ENCODE data around the gene WDR35.

Gene WDR35

DNA sequence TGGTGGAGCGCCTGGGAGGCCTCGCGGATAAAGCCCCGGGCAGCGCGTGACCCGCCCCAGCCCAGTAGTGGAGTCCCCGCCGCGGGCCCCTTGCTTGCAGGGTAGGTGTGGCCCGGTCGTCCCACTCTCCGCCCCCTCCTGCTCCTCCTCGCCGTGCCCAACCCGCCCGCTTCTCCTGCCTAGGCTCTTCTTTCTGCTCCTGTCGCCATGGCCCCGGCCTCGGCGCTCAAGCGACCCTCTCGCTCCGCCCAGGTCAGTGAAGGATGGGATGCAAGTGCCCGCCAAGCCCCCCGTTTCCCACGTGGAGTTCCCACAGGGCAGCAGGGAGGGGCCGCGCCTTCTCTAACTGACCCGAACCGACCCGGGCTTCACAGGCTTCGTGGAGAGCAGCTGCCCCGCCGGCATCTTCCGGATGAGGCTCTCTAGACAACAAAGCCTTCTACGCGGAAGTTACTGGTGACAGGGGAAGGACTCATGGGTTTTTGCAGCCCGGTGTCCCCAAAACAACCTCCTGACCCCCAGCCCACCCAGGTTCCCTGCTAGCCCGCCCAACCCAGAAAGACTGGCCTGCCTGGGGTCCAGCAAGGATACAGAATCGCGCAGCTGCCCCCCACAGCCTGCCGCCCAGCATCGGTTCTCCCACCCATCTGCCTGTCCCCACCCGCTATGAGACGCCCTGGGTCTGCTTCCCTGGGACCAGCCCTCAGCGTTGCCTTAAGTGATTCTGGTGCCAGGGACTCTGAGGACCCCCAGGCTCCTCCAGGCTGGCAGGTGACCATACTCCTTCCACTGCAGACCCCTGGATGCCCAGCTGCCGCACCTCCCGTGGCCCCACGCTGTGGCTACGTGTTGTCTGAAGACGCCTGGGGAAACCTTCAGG lies 121.0 kb downstream of the WDR35 start:
- DNase-seq (ENCODE audit: low read depth), result no peak

DNA sequence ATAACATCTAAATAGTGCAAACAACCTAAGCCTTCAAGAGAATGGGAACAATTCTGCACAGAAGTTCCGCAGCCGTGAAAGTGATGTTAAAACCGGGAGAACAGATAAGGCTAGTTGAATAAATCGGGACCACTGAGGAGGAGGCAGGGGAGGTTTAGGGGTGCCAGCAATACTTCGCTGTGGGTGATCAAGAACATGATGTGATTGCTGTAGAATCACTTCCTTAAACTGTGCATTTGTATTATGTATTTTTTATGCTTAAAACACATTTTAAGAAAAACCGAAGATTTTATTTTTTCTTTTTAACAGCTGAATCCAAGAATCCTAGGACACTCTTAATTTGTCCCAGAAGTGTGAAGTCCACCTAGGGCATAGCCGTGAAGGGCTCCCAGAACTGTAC lies 121.7 kb downstream of the WDR35 start:
- no peak for DNase-seq (ENCODE audit: low read depth)

DNA sequence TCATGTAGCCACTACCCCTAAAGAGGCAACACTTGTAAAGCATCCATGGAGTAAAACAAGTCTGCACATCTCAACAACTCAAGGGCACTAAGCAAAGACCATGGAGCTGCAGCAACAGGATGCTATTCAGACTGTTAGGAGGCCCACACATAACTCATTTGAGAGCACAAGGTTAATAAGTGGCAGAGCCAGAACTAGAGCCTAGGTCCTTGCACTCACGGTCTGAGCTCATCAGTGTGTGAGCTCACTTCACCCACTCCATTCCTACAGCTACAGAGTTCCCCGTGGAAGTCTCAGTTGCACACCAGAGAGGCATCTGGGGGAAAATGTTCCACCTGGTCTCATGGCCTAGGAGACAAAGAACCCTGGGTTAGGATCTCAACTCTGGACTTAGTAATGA lies 123.1 kb downstream of the WDR35 start:
- DNase-seq (ENCODE audit: low read depth), result no peak

DNA sequence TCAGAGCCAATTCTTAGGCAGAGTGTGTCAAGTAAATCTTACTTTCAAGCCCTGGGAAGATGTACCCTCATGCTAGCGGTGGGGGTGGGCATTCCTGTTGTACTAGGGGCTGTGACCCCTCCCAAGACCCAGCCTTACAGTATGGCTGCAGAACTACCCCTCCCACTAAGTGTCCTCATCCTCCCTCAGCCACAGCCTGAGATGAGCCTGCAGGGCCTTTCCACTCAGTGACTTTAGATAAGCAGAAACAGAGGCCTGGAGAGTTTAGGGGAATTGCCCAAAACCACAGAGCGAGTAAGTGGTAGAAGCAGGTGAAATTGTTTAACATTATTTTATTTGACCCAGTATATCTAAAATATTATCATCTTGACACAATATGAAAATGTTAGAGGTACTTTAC lies 124.8 kb downstream of the WDR35 start:
- no peak for DNase-seq (ENCODE audit: low read depth)

DNA sequence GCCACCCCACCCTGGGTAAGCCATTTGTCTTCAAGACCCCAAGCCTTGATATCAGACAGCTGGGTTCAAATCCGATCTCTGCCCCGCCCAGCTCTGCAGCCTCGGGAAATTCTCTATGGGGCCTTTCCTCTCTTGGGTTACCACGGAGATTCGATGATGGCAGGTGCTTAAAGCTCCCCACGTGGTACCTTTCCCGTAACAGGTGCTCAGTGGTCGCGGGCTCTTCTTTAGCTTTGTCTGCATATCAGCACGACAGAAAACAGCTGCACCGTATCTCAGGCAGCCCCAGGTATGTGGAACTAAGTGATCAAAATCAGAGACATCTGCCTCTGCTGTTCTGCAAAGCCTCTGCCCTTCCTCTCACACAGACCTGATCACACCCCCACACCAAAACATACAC lies 125.5 kb downstream of the WDR35 start:
- DNase-seq (ENCODE audit: low read depth), result no peak

DNA sequence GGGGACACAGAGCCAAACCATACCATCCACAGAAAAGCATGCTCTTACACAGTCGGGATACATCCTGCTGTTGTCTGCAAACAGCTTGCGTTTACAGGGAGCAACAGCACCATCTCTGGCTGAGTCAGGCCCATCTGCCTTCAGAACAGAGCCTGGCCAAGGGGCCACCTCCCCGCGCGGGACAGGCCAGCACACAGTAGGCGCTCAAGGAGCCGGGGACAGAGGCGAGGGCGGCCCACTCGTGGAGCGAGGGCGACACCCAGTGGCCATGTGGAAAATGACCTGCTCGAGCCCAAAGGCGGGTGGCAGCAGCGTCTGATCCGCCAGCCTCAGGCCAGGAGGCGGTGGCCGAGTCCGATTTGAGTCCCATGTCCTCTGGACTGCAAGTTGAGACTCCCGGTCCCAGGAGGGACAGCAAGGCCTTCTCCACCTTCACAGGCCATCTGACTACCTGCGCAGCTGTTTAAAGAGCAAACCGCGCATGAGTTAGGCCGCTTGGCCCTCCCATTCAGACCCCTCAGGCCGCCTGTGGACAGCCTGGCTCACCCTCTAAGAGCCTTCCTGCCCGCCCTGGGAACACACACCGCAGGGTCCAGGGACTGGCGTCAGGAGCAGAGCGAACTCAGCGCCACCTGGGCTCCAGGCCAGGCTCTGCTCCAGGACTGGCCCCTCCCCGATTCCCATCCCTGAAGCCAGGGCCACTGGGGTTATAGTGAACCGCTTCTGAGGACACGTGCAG lies 126.4 kb downstream of the WDR35 start:
- DNase-seq (ENCODE audit: low read depth), result no peak

DNA sequence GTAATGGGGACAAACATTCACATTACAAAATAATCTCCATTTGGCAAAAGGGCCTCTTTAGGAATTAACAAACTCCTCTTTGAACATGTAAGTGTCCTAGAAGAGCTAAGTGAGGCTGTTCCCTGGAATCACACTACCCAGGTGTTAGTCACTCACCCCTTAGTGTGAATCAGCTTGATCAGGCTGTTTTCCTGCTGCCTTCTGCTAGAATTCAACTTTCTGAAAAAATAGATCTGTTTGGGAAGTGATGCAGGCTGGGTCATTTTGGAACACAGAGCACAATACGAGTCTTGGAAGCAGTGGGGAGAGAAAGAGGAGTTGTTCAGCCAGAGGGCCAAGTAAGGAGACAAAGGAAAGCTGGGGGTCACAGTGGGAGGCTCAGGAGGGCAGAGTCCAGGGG lies 128.1 kb downstream of the WDR35 start:
- DNase-seq (ENCODE audit: low read depth), result no peak
